Astrocyte (in vitro differentiated cells and primary cell): Measurements from ENCODE around the gene TNFRSF9. TPM values are rescaled to one million over a fixed set of nuclear protein-coding genes. Genes with fewer than 3 reads are reported as not detected.

Source experiments
- DNase-seq: peaks from one replicate; pipeline ENCODE4 v3.0.0-alpha.2; 2010; ENCODE audit warnings: low read depth
- FAIRE-seq: peaks from 2 replicates; lab custom pipeline; 2011; peaks lifted over from hg19 to GRCh38; lab: Jason Lieb, UNC
- H2AFZ ChIP-seq: 2 replicates; pipeline ENCODE4 v1.6.0; 2012; ENCODE audit warnings: low read depth, low read length, inconsistent platforms
- H3K27ac ChIP-seq: 2 replicates; pipeline ENCODE4 v1.5.1; 2011; ENCODE audit warnings: low read depth, low read length, inconsistent platforms
- H3K27me3 ChIP-seq: 2 replicates; pipeline ENCODE4 v1.6.0; 2011; ENCODE audit warnings: low read length, inconsistent platforms; ENCODE audit not compliant: insufficient read depth
- H3K36me3 ChIP-seq: 2 replicates; pipeline ENCODE4 v1.5.1; 2011; ENCODE audit warnings: low read length, inconsistent platforms; ENCODE audit not compliant: insufficient read depth
- H3K4me1 ChIP-seq: 2 replicates; pipeline ENCODE4 v1.5.1; 2011; ENCODE audit warnings: low read length, inconsistent platforms; ENCODE audit not compliant: insufficient read depth
- H3K4me2 ChIP-seq: 2 replicates; pipeline ENCODE4 v1.6.0; 2012; ENCODE audit warnings: low read length, inconsistent platforms
- H3K4me3 ChIP-seq: 2 replicates; pipeline ENCODE4 v1.5.1; 2011; ENCODE audit warnings: low read depth, mild to moderate bottlenecking, low read length, inconsistent platforms; ENCODE audit not compliant: insufficient read depth
- H3K79me2 ChIP-seq: 2 replicates; pipeline ENCODE4 v1.6.0; 2012; ENCODE audit warnings: mild to moderate bottlenecking, low read length, inconsistent platforms; ENCODE audit not compliant: insufficient read depth
- H3K9ac ChIP-seq: 2 replicates; pipeline ENCODE4 v1.6.0; 2012; ENCODE audit warnings: mild to moderate bottlenecking, low read length, inconsistent platforms
- H3K9me3 ChIP-seq: 2 replicates; pipeline ENCODE4 v1.5.1; 2012; ENCODE audit warnings: low read depth, mild to moderate bottlenecking, low read length, inconsistent platforms; ENCODE audit not compliant: insufficient read depth
- H4K20me1 ChIP-seq: 2 replicates; pipeline ENCODE4 v1.6.0; 2012; ENCODE audit warnings: low read length, inconsistent platforms; ENCODE audit not compliant: insufficient read depth
- H3K27ac Mint-ChIP-seq: one replicate; pipeline ENCODE4 v1.8.0; 2021; ENCODE audit warnings: mild to moderate bottlenecking, mixed read lengths; ENCODE audit not compliant: unreplicated experiment
- H3K27me3 Mint-ChIP-seq: one replicate; pipeline ENCODE4 v1.8.0; 2021; ENCODE audit warnings: low read depth, mixed read lengths; ENCODE audit not compliant: unreplicated experiment
- H3K36me3 Mint-ChIP-seq: one replicate; pipeline ENCODE4 v1.8.0; 2021; ENCODE audit warnings: low read depth, mixed read lengths; ENCODE audit not compliant: unreplicated experiment
- H3K4me1 Mint-ChIP-seq: one replicate; pipeline ENCODE4 v1.8.0; 2021; ENCODE audit warnings: low read depth, mixed read lengths; ENCODE audit not compliant: unreplicated experiment
- H3K4me3 Mint-ChIP-seq: one replicate; pipeline ENCODE4 v1.8.0; 2021; ENCODE audit warnings: mild to moderate bottlenecking, moderate library complexity, mixed read lengths; ENCODE audit not compliant: unreplicated experiment
- H3K9me3 Mint-ChIP-seq: one replicate; pipeline ENCODE4 v1.8.0; 2021; ENCODE audit warnings: mild to moderate bottlenecking, mixed read lengths; ENCODE audit not compliant: unreplicated experiment
- CTCF ChIP-seq: IDR thresholded peaks from 2 replicates; pipeline ENCODE4 v1.5.1; 2011; ENCODE audit warnings: low read depth, mild to moderate bottlenecking, inconsistent platforms, low read length, moderate library complexity; ENCODE audit not compliant: insufficient read depth
- EZH2 ChIP-seq: IDR thresholded peaks from 2 replicates; pipeline ENCODE4 v1.6.1; 2012; ENCODE audit warnings: mild to moderate bottlenecking, low read length, inconsistent platforms; ENCODE audit not compliant: insufficient read depth
- total RNA-seq: library from RNA; stranded (reverse); gene quantifications from 2 replicates; pipeline ENCODE4 v1.2.1, GENCODE V29; 2021

The TNFRSF9 gene
- total RNA-seq, 1 donor from 2014 or later = 3.4 TPM

DNA sequence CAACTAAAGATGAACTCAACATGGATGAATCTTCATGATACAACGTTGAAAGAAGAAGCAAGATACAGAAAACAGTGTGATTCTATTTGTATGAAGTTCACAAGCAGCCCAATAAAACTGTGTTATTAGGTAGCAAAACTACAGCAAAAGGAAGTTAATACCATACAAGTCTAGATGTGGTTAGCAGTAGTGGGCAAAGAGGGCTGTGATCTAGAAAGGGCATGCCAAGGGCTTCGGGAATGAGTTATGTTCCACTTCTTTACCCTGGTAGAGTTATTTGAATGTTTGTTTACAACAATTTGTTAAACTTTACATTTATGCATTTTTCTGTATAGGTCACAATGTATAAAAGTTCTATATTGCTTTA lies 9.2 kb downstream of the TNFRSF9 start:
- H3K36me3 ChIP-seq = no peaks in the 10 kb centered on the region
- H3K4me2 ChIP-seq = no peak overlapping the region
- Mint-ChIP-seq H3K4me3 (no peak overlapping the region), H3K4me1 (no peaks in the 10 kb centered on the region), H3K9me3 (peaks cover 2% of the 10 kb centered on the region), H3K27me3 (peaks cover 8% of the 10 kb centered on the region), H3K27ac (no peak overlapping the region), H3K36me3 (peaks cover 3% of the 10 kb centered on the region)
- TF ChIP-seq EZH2 (no peak), CTCF (no peak)
- H3K4me1 ChIP-seq = no peaks in the 10 kb centered on the region
- no peak overlapping the region for H3K27ac ChIP-seq
- H2AFZ ChIP-seq = no peak overlapping the region
- H3K9ac ChIP-seq = no peak overlapping the region
- H3K27me3 ChIP-seq = peaks cover 6% of the 10 kb centered on the region
- FAIRE-seq = no peak
- no peaks in the 10 kb centered on the region for H4K20me1 ChIP-seq
- no peak overlapping the region for H3K4me3 ChIP-seq
- no peaks in the 10 kb centered on the region for H3K9me3 ChIP-seq
- H3K79me2 ChIP-seq = no peaks in the 10 kb centered on the region
- DNase-seq = no peak

DNA sequence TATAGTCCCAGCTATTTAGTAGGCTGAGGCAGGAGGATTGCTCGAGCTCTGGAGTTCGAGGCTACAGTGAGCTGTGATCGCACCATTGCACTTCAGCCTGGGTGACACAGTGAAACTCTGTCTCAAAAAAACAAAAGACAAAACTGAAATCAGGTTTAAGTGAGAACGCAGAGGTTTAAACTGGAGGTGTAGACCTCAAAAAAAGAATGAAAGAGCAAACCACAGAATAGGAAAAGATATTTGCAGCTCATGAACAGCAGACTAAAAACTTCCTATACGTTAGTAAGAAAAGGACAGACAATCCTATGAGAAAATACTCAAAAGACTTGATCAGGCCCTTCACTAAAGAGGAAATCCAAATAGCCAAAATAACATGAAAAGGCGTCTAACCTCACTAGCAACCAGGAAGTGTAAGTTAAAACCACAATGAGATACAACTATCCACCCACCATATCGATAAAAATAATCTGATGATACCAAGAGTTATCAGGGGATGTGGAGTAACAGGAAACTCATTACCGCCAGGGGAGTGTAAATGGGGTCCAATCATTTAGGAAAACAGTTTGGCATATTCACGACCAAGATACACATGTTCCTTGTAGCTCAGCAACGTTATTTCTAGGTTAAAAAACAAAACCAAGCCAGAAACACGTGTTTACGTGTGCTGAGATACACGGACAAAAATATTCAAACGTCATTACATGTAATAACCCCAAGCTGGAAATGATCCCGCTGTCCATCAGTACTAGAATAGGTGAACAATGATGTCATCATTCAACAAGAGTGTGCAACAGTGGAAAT lies 9.8 kb downstream of the TNFRSF9 start:
- FAIRE-seq (no peak), DNase-seq (no peak)
- H3K4me2 ChIP-seq = no peak overlapping the region
- no peak overlapping the region for H3K4me3 Mint-ChIP-seq
- H3K9me3 ChIP-seq = no peaks in the 10 kb centered on the region
- H3K79me2 ChIP-seq = no peaks in the 10 kb centered on the region
- H3K36me3 Mint-ChIP-seq = peaks cover 3% of the 10 kb centered on the region
- no peak overlapping the region for H2AFZ ChIP-seq
- H3K27me3 ChIP-seq = peaks cover 6% of the 10 kb centered on the region
- no peaks in the 10 kb centered on the region for H4K20me1 ChIP-seq
- no peak overlapping the region for H3K27ac Mint-ChIP-seq
- peaks cover 2% of the 10 kb centered on the region for H3K9me3 Mint-ChIP-seq
- no peak overlapping the region for H3K9ac ChIP-seq
- no peak overlapping the region for H3K27ac ChIP-seq
- H3K36me3 ChIP-seq = no peaks in the 10 kb centered on the region
- H3K4me1 Mint-ChIP-seq = no peaks in the 10 kb centered on the region
- TF ChIP-seq CTCF (no peak), EZH2 (no peak)
- H3K27me3 Mint-ChIP-seq = peaks cover 7% of the 10 kb centered on the region
- no peaks in the 10 kb centered on the region for H3K4me1 ChIP-seq
- no peak overlapping the region for H3K4me3 ChIP-seq

DNA sequence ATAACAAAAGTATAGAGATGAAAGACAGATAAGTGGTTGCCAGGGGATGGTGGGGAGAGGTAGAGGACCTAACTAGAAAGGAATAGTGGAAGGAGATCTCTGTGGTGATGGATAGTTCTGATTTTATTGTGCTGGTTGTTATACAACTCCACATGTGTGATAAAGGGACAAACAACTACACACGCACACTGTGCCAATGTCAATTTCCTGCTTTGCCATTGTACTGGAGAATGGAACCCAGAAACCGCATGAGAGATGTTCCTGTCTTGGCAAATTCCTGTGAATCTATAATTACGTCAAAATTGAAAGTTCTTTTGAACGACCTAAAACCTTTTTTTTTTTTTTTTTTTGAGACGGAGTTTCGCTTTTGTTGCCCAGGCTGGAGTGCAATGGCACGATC lies 11.0 kb downstream of the TNFRSF9 start:
- H3K36me3 ChIP-seq = no peaks in the 10 kb centered on the region
- peaks cover 3% of the 10 kb centered on the region for H3K36me3 Mint-ChIP-seq
- no peak overlapping the region for H3K27ac Mint-ChIP-seq
- H3K79me2 ChIP-seq = no peaks in the 10 kb centered on the region
- no peak overlapping the region for H2AFZ ChIP-seq
- no peaks in the 10 kb centered on the region for H3K4me1 ChIP-seq
- H3K4me3 ChIP-seq = no peak overlapping the region
- H3K4me2 ChIP-seq = no peak overlapping the region
- FAIRE-seq = no peak
- no peak overlapping the region for H3K9ac ChIP-seq
- no peaks in the 10 kb centered on the region for H3K4me1 Mint-ChIP-seq
- no peak for TF ChIP-seq EZH2
- TF ChIP-seq CTCF = no peak
- no peak overlapping the region for H3K4me3 Mint-ChIP-seq
- H3K27ac ChIP-seq = no peak overlapping the region
- no peaks in the 10 kb centered on the region for H3K27me3 Mint-ChIP-seq
- no peaks in the 10 kb centered on the region for H4K20me1 ChIP-seq
- H3K27me3 ChIP-seq = peaks cover 4% of the 10 kb centered on the region
- no peak for DNase-seq
- no peaks in the 10 kb centered on the region for H3K9me3 ChIP-seq
- H3K9me3 Mint-ChIP-seq = peaks cover 2% of the 10 kb centered on the region
